Measurements from ENCODE around the gene RPTOR.

RPTOR gene

DNA sequence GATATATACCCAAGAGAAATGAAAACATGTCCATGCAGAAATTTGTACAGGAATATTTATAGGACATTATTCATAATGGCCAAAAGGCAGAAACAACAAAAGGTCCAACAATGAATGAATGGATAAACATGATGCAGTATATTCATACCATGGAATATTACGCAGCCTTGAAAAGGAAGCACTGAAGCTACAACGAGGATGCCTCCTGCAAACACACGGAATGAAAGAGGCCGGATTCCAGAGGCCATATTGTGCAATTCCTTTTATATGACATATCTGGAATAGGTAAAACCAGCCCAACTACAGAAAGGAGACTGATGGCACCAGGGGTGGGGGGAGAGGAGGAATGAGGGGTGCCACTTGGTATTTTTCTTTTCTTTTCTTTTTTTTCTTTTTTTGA lies 432.5 kb downstream of the RPTOR start:
- no peak for DNase-seq (ENCODE audit: low read depth in 2 of 2)

DNA sequence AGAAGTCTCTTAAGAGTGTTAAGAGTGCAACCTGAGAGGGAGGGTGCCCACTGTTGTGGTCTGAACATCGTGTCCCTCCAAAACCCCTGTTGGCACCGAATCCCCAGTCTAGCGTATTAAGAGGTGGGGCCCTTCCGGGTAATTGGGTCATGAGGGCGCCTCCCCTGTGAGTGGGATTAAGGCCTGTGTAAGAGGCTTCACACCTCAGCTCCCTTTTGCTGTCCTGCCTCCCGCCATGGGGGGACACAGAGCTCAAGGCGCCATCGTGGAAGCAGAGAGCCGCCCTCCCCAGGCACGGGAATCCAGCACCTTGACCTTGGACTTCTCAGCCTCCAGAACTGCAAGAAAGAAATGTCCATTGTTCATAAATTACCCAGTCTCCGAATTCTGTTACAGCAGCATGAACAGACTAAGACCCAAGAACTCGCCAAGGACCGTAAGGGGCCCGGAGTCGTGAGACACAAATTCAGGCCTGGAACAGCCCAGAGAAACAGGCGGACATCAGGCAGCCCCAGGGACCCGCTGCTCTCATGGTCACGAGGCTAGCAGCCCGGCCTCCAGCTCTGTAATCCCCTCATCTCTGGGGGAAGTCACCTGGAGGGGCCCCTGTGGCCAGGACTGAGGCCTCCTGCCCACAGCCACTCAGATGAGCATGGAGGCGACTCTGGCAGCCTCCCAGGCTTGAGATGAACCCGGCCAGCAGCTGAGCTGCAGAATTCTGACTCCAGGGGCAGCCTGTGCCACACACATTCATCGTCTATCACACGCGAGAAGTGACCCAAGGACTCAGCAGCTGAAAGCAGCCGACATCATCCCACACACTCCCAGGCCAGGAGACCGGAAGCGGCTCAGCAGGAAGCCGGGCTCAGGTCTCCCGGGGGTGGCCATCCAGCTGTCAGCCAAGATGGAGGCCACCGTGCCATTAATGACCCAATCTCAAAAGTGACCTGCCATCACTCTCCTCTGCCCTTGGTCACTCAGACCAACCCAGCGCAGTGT lies 434.2 kb downstream of the RPTOR start:
- DNase-seq (ENCODE audit: low read depth in 2 of 2), result no peak

DNA sequence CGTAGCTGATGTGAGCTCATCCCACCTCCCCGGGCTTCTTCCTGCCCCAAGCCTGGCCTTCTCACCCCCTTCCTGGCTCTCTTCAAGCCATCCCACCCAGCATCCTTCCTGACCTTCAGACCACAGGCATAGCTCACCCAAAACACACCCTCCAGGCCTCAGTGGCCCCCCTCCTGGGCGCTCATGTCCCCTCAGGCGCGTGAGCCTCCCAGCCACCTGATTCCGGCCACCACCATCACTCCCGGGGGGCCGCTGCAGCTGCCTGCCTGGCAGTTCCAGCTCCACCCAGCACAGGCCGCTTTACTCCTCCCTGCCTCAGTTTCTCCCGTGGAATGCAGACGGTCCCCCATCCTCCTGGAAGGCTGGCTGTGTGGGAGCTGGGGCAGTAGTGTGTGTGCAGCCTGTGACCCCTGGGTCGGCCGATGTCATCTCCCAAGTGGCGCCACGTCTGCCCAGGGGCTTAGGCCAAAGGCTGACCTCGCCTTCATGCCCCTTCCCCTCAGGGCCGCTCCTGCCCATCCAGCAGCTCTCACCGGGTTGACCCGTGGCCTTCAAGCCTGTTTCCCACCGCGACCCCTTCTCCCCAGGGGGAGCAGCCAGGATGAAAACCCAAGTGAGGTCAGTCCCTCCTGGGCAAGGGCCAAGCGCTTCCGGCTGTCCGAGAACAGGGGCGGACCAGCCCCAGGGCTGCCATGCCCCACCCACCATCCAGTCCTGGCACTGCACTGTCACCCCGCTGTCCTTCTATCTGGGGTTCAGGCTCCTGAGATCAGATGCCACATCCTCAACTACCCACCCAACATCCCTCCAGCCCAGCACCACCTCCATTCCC lies 435.1 kb downstream of the RPTOR start:
- no peak for DNase-seq (ENCODE audit: low read depth in 2 of 2)

DNA sequence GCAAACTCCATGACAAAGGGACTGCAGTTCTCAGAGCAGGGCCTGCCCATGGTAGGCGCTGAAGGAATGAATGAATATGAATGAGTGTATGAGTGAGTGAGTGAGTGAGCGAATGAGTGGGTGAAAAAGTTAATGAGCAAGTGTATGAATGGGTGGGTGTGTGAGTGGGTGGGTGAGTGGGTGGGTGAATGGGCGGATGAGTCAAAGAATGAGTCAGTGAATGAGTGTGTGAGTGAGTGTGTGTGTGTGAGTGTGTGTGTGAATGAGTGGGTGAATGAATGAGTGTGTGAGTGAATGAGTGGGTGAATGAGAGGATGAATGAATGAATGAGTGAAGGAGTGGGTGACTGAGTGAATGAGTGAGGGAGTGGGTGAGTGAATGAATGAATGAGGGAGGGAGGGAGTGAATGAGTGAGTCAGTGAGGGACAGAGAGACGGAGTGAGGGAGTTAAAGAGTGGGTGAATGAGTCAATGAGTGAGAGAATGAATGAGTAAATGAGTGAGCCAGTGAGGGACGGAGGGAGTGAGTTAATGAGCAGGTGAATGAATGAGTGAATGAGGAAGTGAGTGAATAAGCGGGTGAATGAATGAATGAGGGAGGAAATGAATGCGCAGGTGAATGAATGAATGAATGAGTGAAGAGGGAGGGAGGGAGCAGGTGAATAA lies 435.9 kb downstream of the RPTOR start:
- DNase-seq (ENCODE audit: low read depth in 2 of 2), result no peak

DNA sequence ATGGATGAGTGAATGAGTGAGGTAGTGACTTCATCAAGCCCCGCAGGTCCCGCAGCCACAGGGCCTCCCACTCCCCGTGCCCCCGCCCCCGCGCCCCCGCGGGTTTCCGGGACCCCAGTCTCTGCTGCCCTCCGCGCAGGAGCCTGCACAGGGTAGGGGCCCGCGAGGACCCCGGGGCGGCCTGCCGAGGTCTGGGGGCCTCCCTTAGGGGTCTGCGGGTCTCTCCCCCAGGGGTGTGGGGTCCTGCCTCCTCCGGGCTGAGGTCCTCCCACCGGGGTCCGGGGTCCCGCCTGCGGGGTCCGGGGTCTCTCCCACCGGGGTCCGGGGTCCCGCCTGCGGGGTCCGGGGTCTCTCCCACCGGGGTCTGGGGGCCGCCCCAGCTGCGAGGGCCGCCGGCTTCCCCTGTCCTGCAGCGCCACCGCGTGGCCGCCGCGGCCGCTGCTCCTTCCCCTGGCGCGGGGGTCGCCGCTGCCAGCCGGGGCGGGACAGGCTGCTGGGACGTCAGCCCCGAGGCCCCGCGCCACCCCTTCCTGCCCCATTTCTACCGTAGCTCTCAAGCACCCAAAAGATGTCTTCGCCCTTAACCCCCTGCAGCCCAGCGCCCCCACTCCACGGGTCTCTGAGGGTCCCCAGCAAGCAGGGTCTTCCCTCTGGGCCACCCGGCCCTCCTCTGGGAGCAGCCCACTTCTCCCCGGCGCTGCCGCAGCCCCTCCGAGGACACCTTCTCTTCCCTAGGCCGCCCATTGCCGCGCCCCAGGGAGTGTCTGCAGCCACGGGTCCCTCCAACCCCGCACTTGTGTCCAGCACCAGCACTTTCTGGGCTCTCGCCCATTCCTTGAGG lies 436.6 kb downstream of the RPTOR start:
- no peak for DNase-seq (ENCODE audit: low read depth in 2 of 2)

DNA sequence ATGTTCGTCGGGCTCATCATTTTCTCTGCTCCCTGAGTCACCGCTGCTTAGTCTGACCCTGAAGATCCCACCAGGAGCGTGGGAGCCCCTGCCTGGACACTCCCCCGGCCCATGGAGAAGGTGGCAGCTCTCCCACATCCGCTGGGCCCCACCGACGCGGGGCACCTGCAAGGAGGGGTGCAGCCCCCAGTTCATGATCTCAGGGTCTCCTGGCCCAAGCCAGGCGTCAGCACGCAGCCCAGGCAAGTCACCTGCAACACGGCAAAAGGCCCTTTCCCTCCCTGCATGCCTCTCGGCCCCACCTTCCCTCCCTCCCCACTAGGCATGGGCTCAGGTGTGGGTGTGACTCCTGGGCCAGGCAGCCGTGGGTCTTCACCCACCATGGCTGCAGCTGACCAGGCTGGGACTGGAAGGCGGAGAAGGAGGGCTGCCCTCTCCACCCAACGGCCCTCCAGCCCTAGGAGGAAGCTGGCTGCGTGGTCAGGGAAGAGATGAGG lies 437.3 kb downstream of the RPTOR start:
- DNase-seq (ENCODE audit: low read depth in 2 of 2), result no peak

DNA sequence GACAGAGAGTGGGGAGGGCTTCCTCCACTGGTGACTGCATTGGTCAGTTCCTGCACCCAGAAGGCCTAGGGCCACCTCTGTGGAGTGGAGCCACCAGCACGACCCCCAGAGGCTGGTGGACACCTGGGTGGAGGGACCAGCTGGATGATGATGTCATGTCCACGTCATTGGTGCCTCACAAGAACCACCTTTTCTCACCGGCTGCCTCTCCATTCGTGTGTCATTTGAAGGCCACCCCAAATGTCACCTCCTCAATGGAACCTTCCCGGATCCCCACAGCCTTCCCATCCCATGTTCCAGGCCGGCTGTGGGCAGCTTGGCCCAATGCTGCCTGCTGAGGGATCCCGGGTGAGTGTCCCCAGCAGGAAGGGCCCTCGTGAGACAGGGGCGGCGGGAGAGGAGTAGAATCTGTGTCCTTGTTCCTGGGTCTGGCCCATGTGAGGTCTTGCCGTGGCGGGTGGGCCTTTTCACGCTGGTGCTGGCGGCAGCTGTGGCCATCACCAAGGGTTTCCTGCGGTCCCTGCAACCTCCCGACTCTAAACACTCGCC lies 437.9 kb downstream of the RPTOR start:
- DNase-seq (ENCODE audit: low read depth in 2 of 2), result no peak

DNA sequence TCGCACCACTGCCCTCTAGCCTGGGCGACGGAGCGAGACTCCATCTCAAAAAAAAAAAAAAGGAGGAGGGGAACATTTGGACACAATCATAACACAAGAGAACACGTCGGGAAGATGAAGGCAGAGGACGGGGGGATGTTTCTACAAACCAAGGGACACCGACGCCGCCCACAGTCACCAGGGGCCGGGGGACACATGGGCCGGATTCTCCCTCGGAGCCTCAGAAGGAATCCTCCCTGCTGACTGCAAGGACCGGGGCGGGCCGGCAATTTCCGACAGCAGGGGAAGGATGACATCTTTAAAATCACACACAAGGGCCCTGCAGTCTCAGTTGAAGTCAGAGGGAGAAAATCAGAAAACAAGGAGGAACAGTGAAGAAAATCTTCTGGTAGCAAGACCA lies 438.9 kb downstream of the RPTOR start:
- DNase-seq (ENCODE audit: low read depth in 2 of 2), result no peak

DNA sequence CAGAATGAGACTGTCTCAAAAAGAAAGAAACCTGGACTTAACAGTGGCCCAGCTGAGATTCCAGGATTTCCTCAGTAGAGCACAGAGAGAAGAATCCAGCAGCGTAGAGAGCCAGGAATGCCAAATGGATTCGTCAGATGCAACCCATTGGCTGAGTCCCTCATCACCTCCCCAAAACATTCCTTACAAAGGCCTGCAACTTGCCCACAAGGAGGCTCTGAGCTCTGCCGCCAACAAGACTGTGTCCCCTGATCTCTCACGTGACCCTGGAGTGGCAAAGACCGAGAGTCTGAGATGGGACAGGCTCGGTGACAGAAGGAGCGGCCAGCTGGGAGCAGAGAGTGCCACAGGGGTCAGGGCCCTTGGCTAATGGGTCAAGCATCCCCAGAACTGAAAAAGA lies 440.1 kb downstream of the RPTOR start:
- DNase-seq (ENCODE audit: low read depth in 2 of 2), result no peak

DNA sequence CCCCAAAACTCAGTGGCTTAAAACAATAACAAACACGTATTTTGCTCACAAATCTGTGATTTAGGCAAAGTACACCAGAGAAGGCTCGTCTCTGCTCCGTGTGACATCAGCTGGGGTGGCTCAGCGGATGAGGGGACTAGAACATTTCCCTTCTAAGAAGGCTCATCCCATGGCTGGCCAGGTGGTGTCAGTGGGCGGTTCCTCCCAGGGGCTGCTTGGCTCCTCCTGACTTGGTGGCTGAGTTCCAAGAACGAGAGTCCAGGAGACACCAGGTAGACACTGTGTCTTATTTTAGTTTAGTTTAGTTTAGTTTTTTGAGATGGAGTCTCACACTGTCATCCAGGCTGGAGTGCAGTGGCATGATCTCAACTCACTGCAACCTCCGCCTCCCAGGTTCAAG lies 441.4 kb downstream of the RPTOR start:
- DNase-seq (ENCODE audit: low read depth in 2 of 2), result no peak

DNA sequence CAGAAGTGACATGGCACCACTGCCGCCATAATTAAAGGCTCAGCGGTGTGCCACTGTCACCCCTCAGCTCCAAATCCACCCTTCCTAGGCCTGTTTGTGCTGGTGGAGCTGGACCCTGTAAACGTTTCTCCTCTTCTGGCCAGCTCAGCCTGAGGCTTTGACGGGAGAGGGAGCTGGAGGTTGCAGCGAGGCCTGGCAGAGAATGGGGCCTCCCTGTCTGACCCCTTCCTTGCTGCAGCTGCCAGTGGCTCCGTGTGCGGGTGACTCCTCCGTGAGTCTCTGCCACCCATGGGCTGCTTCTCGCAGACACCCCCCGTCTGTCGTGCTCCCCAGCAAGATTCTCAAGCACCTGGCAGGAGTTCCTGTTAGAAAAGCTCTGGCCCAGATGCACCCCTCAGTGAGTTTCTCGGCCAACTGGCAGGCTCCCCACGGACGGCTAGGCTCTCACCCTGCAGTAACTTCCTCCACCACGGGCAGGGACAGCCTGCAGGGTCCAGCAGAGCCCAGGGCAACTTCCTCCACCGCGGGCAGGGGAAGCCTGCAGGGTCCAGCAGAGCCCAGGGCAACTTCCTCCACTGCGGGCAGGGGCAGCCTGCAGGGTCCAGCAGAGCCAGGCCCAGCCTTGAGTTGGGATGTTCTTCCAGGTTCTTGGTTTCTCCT lies 442.3 kb downstream of the RPTOR start:
- no peak for DNase-seq (ENCODE audit: low read depth in 2 of 2)

DNA sequence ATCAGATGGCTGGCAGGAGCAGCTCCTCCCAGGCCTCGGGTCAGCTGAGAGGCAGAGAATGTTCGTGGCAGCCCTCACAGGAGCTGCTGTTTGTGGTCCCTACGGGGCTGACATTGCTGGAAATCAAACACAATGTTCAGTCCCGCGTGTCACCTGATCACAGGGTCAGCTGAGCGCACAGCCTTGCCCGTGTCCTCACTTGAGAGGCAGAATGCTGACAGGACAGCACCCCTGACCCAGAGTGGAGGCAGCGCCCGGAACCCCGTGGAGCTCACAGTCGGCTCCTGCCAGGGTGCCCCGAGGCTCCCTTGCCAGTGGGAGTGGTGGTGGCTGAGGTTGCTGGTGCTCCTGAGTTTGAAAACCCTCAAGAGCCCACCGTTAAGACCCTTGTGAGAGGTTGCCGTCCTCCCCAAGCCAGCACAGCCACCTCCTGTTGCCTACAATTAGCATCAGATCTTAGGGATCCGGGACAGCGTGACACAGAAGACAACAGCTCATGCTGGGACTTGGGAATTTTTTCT lies 443.4 kb downstream of the RPTOR start:
- no peak for DNase-seq (ENCODE audit: low read depth in 2 of 2)

DNA sequence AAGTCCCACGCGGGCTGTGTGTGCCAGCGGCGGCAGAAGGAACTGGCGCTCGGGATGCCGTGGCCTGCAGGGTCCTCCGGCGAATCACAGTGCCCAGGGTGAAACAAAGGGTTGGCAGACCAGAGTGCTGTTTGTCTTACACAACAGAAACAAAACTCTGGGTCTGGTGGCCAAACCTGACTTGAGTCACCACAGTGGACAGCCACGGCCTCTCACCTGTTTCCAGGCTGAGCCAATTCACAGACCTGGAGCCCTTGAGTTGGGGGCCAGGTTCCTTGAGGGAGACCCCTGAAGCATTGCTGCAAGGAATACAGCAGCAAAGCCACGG lies 444.9 kb downstream of the RPTOR start:
- DNase-seq (ENCODE audit: low read depth in 2 of 2), result no peak

DNA sequence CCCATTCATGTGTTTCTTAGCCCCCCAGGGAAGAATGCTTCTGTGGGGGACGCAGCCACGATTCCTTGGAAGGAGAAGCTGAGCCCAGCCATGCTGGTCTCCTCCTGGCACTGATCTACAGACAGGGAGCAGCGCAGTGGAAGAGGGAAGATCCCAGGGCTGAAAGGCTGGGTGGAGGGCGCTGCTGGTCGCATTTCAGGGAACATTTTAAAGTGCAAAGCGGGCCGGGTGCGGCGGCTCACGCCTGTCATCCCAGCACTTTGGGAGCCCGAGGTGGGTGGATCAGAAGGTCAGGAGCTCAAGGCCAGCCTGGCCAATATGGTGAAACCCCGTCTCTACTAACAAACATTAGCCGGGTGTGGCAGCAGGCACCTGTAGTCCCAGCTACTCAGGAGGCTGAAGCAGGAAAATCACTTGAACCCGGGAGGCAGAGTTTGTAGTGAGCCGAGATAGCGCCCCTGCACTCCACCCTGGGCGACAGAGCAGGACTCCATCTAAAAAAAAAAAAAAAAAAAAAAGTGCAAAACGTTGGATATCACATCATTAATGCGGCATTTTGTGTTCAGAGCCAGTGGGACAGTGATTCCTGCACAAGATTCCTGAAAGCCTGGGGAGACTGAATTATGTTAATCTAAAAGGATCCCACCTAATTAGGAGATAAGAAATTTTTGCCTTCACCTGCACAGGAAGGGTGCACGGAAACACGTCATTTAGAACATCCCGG lies 446.4 kb downstream of the RPTOR start:
- no peak for DNase-seq (ENCODE audit: low read depth in 2 of 2)

DNA sequence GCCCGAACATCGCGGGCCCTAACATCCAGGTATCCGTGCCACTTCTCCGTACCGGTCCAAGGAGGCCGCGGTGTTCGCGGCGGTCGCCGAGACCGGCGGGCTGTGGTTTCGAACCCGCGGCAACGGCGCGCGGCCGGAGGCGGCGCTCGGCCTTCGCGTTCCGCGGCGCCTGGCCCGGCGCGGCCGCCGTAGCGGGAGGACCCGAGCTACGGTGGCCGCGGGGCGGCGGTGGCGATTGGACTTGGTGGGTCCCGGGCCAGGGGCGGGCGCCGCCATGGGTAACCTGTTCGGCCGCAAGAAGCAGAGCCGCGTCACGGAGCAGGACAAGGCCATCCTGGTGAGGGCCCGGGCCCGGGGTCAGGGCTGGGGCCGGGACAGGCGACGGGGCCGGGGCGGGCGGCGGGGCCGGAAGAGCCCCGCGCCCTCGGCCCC lies 447.0 kb downstream of the RPTOR start, which contains the start of gene CHMP6:
Gene CHMP6, plus strand, starts transcription at position 197 of the 432 bp plus-strand sequence. Its CDS starts 78 bp downstream, at position 275.
- DNase-seq (ENCODE audit: low read depth in 2 of 2), result peak; percentile 55 to 72

DNA sequence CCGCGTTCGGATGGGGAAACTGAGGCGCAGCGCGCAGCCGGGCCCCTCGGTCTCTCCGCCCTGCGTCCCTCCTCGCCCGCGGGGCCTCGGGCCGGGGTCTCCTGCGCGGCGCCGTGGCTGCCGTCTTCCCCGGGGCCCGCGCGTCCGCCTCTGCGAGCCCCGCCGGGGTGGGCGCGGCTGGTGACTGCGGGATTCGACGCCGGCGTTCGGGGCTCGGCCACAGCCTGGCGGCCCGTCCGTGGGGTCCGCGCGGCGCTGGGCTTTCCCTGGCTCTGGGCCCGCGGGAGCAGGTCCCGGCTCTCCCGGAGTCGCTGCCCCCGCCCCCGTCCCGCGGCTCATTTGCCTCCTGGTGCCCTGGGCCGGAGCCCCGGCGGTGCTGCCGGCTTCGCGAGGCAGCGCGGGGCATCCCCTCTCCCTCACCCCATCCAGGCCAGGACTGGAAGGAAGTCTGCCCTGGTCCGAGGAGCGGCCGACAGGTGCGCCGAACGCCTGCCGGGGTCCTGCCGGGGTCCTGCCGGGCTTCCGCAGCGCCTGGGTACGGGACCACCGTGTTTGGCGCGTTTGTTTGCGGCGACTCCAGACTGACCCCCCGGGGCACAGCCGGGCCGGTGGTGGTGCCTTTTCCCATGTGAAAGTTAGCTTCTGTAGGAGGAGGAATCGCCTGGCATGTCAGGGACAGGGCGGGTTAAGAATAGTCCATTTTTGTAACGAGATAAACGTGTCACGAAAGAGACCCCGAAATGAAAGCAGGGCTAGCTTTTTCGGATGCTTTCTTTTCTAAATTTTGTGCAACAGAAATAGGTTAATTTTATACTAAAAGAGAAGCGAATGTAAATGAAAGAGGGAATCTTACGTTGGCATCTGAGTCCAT lies 447.7 kb downstream of the RPTOR start:
- no peak for DNase-seq (ENCODE audit: low read depth in 2 of 2)

DNA sequence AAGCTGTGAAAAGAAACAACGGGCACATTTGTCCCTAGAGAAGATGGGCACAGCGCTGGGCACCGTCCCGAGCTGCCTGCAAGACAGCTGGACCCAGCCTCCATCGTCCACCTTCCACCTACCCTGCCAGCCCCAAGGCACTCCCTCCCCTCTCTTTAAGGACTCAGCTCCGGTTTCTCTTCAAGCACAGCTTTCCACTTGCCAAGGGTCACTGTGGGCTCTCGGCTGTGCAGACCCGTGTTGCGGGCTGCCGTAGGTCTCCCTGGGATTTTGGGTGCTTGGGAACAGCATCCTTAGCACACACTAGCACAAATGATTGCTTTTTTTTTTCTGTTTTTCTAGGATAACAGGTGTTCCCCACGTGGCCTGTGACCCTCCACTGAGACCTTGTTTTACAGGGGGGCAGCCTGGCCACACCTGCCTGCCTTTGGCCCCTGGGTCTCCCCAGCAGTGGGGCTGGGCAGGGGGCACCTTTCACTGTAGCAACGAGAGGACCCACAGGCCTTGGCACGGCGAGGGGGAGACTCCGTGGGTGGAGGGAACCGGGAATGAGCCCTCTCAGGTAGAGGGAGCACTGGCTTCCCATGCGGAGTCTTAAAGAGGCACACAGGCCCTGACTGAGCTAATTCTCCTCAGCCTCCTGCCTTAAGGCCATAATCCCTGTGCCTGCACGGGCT lies 448.4 kb downstream of the RPTOR start:
- no peak for DNase-seq (ENCODE audit: low read depth in 2 of 2)

DNA sequence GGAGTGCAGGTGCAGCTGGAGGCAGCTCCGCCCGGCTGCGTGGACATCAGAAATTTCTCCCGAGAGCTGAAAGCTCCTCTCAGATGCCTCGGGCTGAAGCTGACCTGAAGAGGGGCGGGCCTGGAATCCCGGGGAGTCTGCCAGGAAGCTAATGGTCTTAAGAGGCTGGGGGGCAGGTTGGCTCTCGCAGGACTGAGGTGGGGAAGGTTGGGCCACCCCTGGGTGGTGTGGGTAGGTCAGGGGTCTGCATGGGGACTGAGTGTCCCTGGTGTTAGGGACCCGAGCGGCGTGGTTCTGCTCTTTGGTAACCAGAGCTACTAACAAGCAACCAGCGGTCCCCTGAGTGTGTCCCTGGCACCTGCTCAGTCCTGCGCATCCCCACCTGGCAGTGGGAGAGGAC lies 450.5 kb downstream of the RPTOR start:
- DNase-seq (ENCODE audit: low read depth in 2 of 2), result no peak

Data from stimulated activated CD4-positive, alpha-beta T cell treated with anti-CD3 and anti-CD28 coated beads, Interleukin-15, amount 100 ng/mL, for 48 hours (primary cell).